Fibroblast of skin of abdomen (primary cell): Measurements from ENCODE around the gene TTLL5.
"Not testable (repeated sequence)": the region's sequence is repeated elsewhere in the genome, so short reads cannot be mapped to it uniquely, and the experiment has no call there.

Source experiments
- DNase-seq: peaks from one replicate; pipeline ENCODE4 v3.0.0-alpha.2; 2013

TTLL5 gene

GRCh38 chr14:75649337-75649736 lies 11.7 kb upstream of the TTLL5 start:
- no peak for DNase-seq

- DNase-seq = no peak
Measured at GRCh38 chr14:75649773-75650172, 11.3 kb upstream of the TTLL5 start.

- DNase-seq = no peak
Measured at GRCh38 chr14:75650253-75651058, 10.6 kb upstream of the TTLL5 start.

GRCh38 chr14:75653563-75653962 lies 7.5 kb upstream of the TTLL5 start:
- no peak for DNase-seq

GRCh38 chr14:75654127-75654732 lies 6.8 kb upstream of the TTLL5 start:
- peak; percentile 44 for DNase-seq

GRCh38 chr14:75655235-75655634 lies 5.8 kb upstream of the TTLL5 start:
- no peak for DNase-seq

- no peak for DNase-seq
Measured at GRCh38 chr14:75657331-75657730, 3.7 kb upstream of the TTLL5 start.

GRCh38 chr14:75658957-75659356 lies 2.1 kb upstream of the TTLL5 start:
- DNase-seq = no peak

- DNase-seq = no peak
Measured at GRCh38 chr14:75660238-75660629, 812 bp upstream of the TTLL5 start.

- DNase-seq = no peak
Measured at GRCh38 chr14:75661499-75661814, 411 bp downstream of the TTLL5 start.

- no peak for DNase-seq
Measured at GRCh38 chr14:75662966-75663365, 1.9 kb downstream of the TTLL5 start.

- DNase-seq = no peak
Measured at GRCh38 chr14:75667099-75667765, 6.2 kb downstream of the TTLL5 start.

GRCh38 chr14:75672605-75673192 lies 11.7 kb downstream of the TTLL5 start:
- DNase-seq = no peak

- DNase-seq = no peak
Measured at GRCh38 chr14:75673345-75674035, 12.4 kb downstream of the TTLL5 start.

- DNase-seq = no peak
Measured at GRCh38 chr14:75675265-75675960, 14.4 kb downstream of the TTLL5 start.

GRCh38 chr14:75685910-75686309 lies 24.9 kb downstream of the TTLL5 start:
- DNase-seq = no peak

GRCh38 chr14:75689012-75689411 lies 28.0 kb downstream of the TTLL5 start:
- DNase-seq = peak; percentile 3

GRCh38 chr14:75690010-75690409 lies 29.0 kb downstream of the TTLL5 start:
- DNase-seq = no peak

- DNase-seq = not testable (repeated sequence)
Measured at GRCh38 chr14:75695025-75695424, 34.0 kb downstream of the TTLL5 start.

- no peak for DNase-seq
Measured at GRCh38 chr14:75697386-75697785, 36.3 kb downstream of the TTLL5 start.

GRCh38 chr14:75697918-75698317 lies 36.9 kb downstream of the TTLL5 start:
- DNase-seq = no peak

- no peak for DNase-seq
Measured at GRCh38 chr14:75699331-75699730, 38.3 kb downstream of the TTLL5 start.
